Tibial artery (tissue), 4 donors: ENCODE data around the gene ROBO1.

Experiments
- DNase-seq, 2 donors: peaks; one replicate each; pipeline ENCODE4 v3.0.0-alpha.2; 2019
- H3K27ac ChIP-seq, 2 donors: fragments of 200-600 bp; sonication (generic) in 1 of 2; 1 replicate in 1 of 2; 2 replicates in 1 of 2; pipeline ENCODE4 v1.5.1; 2018 to 2019; ENCODE audit warnings: mild to moderate bottlenecking in 1 of 2
- H3K27me3 ChIP-seq, 2 donors: fragments of 200-600 bp; sonication (generic) in 1 of 2; one replicate each; pipeline versions ENCODE4 v1.5.1 to v1.6.0; 2016 to 2019
- H3K36me3 ChIP-seq, 3 donors: fragments of 200-600 bp; sonication (generic) in 2 of 3; one replicate each; pipeline ENCODE4 v1.5.1; 2016 to 2019; ENCODE audit warnings: mild to moderate bottlenecking in 2 of 3
- H3K4me1 ChIP-seq, 4 donors: fragments of 200-600 bp; sonication (generic) in 2 of 4; 1 replicate in 3 of 4; 2 replicates in 1 of 4; pipeline ENCODE4 v1.5.1; 2016 to 2019
- H3K4me3 ChIP-seq, 2 donors: fragments of 200-600 bp; sonication (generic) in 1 of 2; 1 replicate in 1 of 2; 2 replicates in 1 of 2; pipeline ENCODE4 v1.5.1; 2018 to 2019; ENCODE audit warnings: mild to moderate bottlenecking in 2 of 2
- H3K9me3 ChIP-seq, 3 donors: fragments of 200-600 bp; sonication (generic) in 1 of 3; one replicate each; pipeline ENCODE4 v1.5.1; 2016 to 2019
- CTCF ChIP-seq, 2 experiments: fragments of 200-600 bp in 1 of 2; fragments of 450-650 bp in 1 of 2; IDR thresholded peaks; one replicate each; pipeline ENCODE4 v1.5.1; 2017 to 2019; ENCODE audit warnings: antibody characterized with exemption in 2 of 2, mild to moderate bottlenecking in 1 of 2, moderate library complexity in 1 of 2
- intact Hi-C: fragments of 100-400 bp; cut with DNase I; formaldehyde crosslinking; loops from one replicate; pipeline ENCODE4 v1.15.0; 2023; ENCODE audit warnings: low total_unique reads

ROBO1 gene

GRCh38 chr3:78993375-78993774 is 774.4 kb downstream of the ROBO1 start:
- H3K36me3 ChIP-seq, result no peaks in the 10 kb centered on the region
- no peaks in the 10 kb centered on the region for H3K4me1 ChIP-seq
- no peak overlapping the region for H3K4me3 ChIP-seq
- DNase-seq, result no peak
- TF ChIP-seq CTCF (IDR thresholded peaks at IDR 0.05), result no peak
- H3K9me3 ChIP-seq, result peaks cover 0 to 15% (median 10%) of the 10 kb centered on the region in 3 donors
- no peaks in the 10 kb centered on the region for H3K27me3 ChIP-seq
- intact Hi-C loops, result no loop called here
- no peak overlapping the region for H3K27ac ChIP-seq

- no peaks in the 10 kb centered on the region for H3K4me1 ChIP-seq
- H3K27me3 ChIP-seq, result no peaks in the 10 kb centered on the region
- peaks cover 0 to 15% (median 10%) of the 10 kb centered on the region in 3 donors for H3K9me3 ChIP-seq
- DNase-seq, result no peak
- no peak overlapping the region for H3K27ac ChIP-seq
- intact Hi-C loops, result no loop called here
- no peak overlapping the region for H3K4me3 ChIP-seq
- no peaks in the 10 kb centered on the region for H3K36me3 ChIP-seq
- TF ChIP-seq CTCF (IDR thresholded peaks at IDR 0.05), result no peak
Observed at GRCh38 chr3:78992830-78993229, 775.0 kb downstream of the ROBO1 start.

- Histone ChIP-seq H3K9me3 (peaks cover 0 to 15% (median 10%) of the 10 kb centered on the region in 3 donors), H3K27ac (no peak overlapping the region), H3K4me3 (no peak overlapping the region), H3K4me1 (no peaks in the 10 kb centered on the region), H3K36me3 (no peaks in the 10 kb centered on the region), H3K27me3 (no peaks in the 10 kb centered on the region)
- DNase-seq, result no peak
- intact Hi-C loops, result no loop called here
- no peak for TF ChIP-seq CTCF (IDR thresholded peaks at IDR 0.05)
Observed at GRCh38 chr3:78992400-78992799, 775.4 kb downstream of the ROBO1 start.

- intact Hi-C loops, result no loop called here
- H3K27me3 ChIP-seq, result no peaks in the 10 kb centered on the region
- H3K4me3 ChIP-seq, result no peak overlapping the region
- no peaks in the 10 kb centered on the region for H3K4me1 ChIP-seq
- H3K36me3 ChIP-seq, result no peaks in the 10 kb centered on the region
- H3K27ac ChIP-seq, result no peak overlapping the region
- no peak for DNase-seq
- H3K9me3 ChIP-seq, result peaks cover 0 to 15% (median 10%) of the 10 kb centered on the region in 3 donors
- no peak for TF ChIP-seq CTCF (IDR thresholded peaks at IDR 0.05)
Observed at GRCh38 chr3:78991656-78992055, 776.1 kb downstream of the ROBO1 start.

GRCh38 chr3:78990156-78990555 is 777.6 kb downstream of the ROBO1 start:
- TF ChIP-seq CTCF (IDR thresholded peaks at IDR 0.05), result no peak

GRCh38 chr3:78988324-78988723 is 779.5 kb downstream of the ROBO1 start:
- no peak for DNase-seq
- no peaks in the 10 kb centered on the region for H3K27me3 ChIP-seq
- intact Hi-C loops, result no loop called here
- H3K4me3 ChIP-seq, result no peak overlapping the region
- H3K36me3 ChIP-seq, result no peaks in the 10 kb centered on the region
- H3K27ac ChIP-seq, result no peak overlapping the region
- no peaks in the 10 kb centered on the region for H3K4me1 ChIP-seq
- no peak for TF ChIP-seq CTCF (IDR thresholded peaks at IDR 0.05)
- H3K9me3 ChIP-seq, result peaks cover 0 to 15% (median 10%) of the 10 kb centered on the region in 3 donors

More at GRCh38 chr3:78990156-78990555, 777.6 kb downstream of the ROBO1 start:
- intact Hi-C loops, result no loop called here
- H3K4me3 ChIP-seq, result no peak overlapping the region
- no peaks in the 10 kb centered on the region for H3K36me3 ChIP-seq
- peaks cover 0 to 15% (median 10%) of the 10 kb centered on the region in 3 donors for H3K9me3 ChIP-seq
- DNase-seq, result no peak
- no peaks in the 10 kb centered on the region for H3K4me1 ChIP-seq
- H3K27me3 ChIP-seq, result no peaks in the 10 kb centered on the region
- H3K27ac ChIP-seq, result no peak overlapping the region
